Gastrocnemius medialis (tissue), 4 donors: ENCODE results near the gene SLC10A7.

Experiments
- CTCF ChIP-seq, 5 experiments: fragments of 450-650 bp in 3 of 5; fragments of 200-600 bp in 2 of 5; sonication (generic) in 2 of 5; IDR thresholded peaks in 4 of 5; conservative IDR thresholded peaks in 1 of 5; 1 replicate in 4 of 5; 2 replicates in 1 of 5; pipeline ENCODE4 v1.5.1; 2016 to 2019; ENCODE audit warnings: antibody characterized with exemption in 5 of 5, mild to moderate bottlenecking in 3 of 5, moderate library complexity in 3 of 5
- POLR2A ChIP-seq, 2 donors: fragments of 450-650 bp; IDR thresholded peaks; one replicate each; pipeline ENCODE4 v1.6.1; 2017; ENCODE audit warnings: antibody characterized with exemption in 2 of 2, mild to moderate bottlenecking in 2 of 2, moderate library complexity in 2 of 2

DNA sequence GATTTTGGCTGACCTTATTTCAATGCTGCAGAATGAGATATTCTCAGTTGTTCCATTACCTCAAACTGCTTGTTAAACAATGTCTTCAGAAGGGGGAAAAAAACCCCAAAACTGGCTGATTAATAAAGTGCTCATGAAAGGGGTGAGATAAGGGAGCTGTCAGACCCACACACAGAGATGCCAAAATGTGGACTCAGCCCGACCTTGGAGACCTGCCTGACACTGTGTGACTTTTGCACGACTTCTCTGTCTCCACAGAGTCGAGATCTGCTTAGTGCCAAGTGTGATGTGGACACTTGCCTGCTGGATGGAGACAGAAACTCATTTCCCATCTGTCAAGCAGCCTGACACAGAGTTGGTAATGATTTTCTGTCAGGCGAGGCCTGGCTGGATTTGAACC lies 275.9 kb downstream of the SLC10A7 start:
- TF ChIP-seq CTCF (IDR thresholded peaks at IDR 0.05 in 4 of 5, conservative IDR thresholded peaks at IDR 0.05 in 1 of 5) (no peak), POLR2A (IDR thresholded peaks at IDR 0.05) (no peak)
